ENCODE results near the gene PIM2. TPM values are rescaled to one million over a fixed set of nuclear protein-coding genes. Genes with fewer than 3 reads are reported as not detected.

Gene PIM2
- total RNA-seq, 4 donors from 2014 or later: 2.3 to 3.5 (median 2.4) TPM

GRCh38 chrX:48937054-48937907 lies 18.5 kb upstream of the PIM2 start:
- no peaks in the 10 kb centered on the region for H3K4me1 ChIP-seq
- TF ChIP-seq POLR2A (IDR thresholded peaks at IDR 0.05) (no peak), CTCF (IDR thresholded peaks at IDR 0.05 in 4 of 5, conservative IDR thresholded peaks at IDR 0.05 in 1 of 5) (no peak)
- no peak for ATAC-seq
- H3K36me3 ChIP-seq: peaks cover 0 to 12% of the 10 kb centered on the region in 2 donors
- peak in 1 of 2 donors; percentile 25 for DNase-seq
- H3K27me3 ChIP-seq: no peaks in the 10 kb centered on the region
- intact Hi-C loops (cut with DNase I; ENCODE audit: low total_unique reads) (no loop called here), in situ Hi-C loops (cut with MboI; ENCODE audit: low sequenced_read_pairs in 4 of 4) (loop anchor here in 1 of 4 donors (25.0 kb wide), 1 partner anchor 300 kb away; no protein-coding TSS in a partner anchor)
- no peaks in the 10 kb centered on the region for H3K9me3 ChIP-seq
- no peak overlapping the region for H3K27ac ChIP-seq
- H3K4me3 ChIP-seq: no peak overlapping the region

- intact Hi-C loops (cut with DNase I; ENCODE audit: low total_unique reads) (no loop called here), in situ Hi-C loops (cut with MboI; ENCODE audit: low sequenced_read_pairs in 4 of 4) (loop anchor here in 1 of 4 donors (25.0 kb wide), 1 partner anchor 299 kb away; no protein-coding TSS in a partner anchor)
- TF ChIP-seq POLR2A (IDR thresholded peaks at IDR 0.05) (no peak), CTCF (IDR thresholded peaks at IDR 0.05 in 4 of 5, conservative IDR thresholded peaks at IDR 0.05 in 1 of 5) (no peak)
- Histone ChIP-seq H3K27ac (no peak overlapping the region), H3K9me3 (no peaks in the 10 kb centered on the region), H3K27me3 (no peaks in the 10 kb centered on the region), H3K4me1 (no peaks in the 10 kb centered on the region), H3K4me3 (no peak overlapping the region), H3K36me3 (peaks cover 0 to 12% of the 10 kb centered on the region in 2 donors)
- no peak for DNase-seq
- ATAC-seq: no peak
These were observed 17.7 kb upstream of the PIM2 start for GRCh38 chrX:48936429-48937053.

GRCh38 chrX:48935301-48935670 lies 16.5 kb upstream of the PIM2 start:
- in situ Hi-C loops (cut with MboI; ENCODE audit: low sequenced_read_pairs in 4 of 4): loop anchor here in 1 of 4 donors (25.0 kb wide), 1 partner anchor 298 kb away; no protein-coding TSS in a partner anchor
- Histone ChIP-seq H3K4me3 (no peak overlapping the region), H3K27me3 (no peaks in the 10 kb centered on the region), H3K36me3 (peaks cover 0 to 18% of the 10 kb centered on the region in 2 donors), H3K9me3 (no peaks in the 10 kb centered on the region), H3K27ac (no peak overlapping the region), H3K4me1 (no peaks in the 10 kb centered on the region)
- DNase-seq (no peak), ATAC-seq (no peak)
- no peak for TF ChIP-seq POLR2A (IDR thresholded peaks at IDR 0.05)
- TF ChIP-seq CTCF (IDR thresholded peaks at IDR 0.05 in 4 of 5, conservative IDR thresholded peaks at IDR 0.05 in 1 of 5): no peak
- intact Hi-C loops (cut with DNase I; ENCODE audit: low total_unique reads): no loop called here

- in situ Hi-C loops (cut with MboI; ENCODE audit: low sequenced_read_pairs in 4 of 4): loop anchor here in 1 of 4 donors (25.0 kb wide), 1 partner anchor 297 kb away; no protein-coding TSS in a partner anchor
- Histone ChIP-seq H3K36me3 (peaks cover 0 to 23% of the 10 kb centered on the region in 2 donors), H3K9me3 (no peaks in the 10 kb centered on the region), H3K4me3 (no peak overlapping the region), H3K27ac (no peak overlapping the region), H3K4me1 (no peaks in the 10 kb centered on the region), H3K27me3 (no peaks in the 10 kb centered on the region)
- intact Hi-C loops (cut with DNase I; ENCODE audit: low total_unique reads): no loop called here
- TF ChIP-seq POLR2A (IDR thresholded peaks at IDR 0.05) (no peak), CTCF (IDR thresholded peaks at IDR 0.05 in 4 of 5, conservative IDR thresholded peaks at IDR 0.05 in 1 of 5) (no peak)
- ATAC-seq: no peak
- no peak for DNase-seq
These were observed 15.9 kb upstream of the PIM2 start for GRCh38 chrX:48934581-48935300.
